ENCODE results near the gene PRDM16.

DNA sequence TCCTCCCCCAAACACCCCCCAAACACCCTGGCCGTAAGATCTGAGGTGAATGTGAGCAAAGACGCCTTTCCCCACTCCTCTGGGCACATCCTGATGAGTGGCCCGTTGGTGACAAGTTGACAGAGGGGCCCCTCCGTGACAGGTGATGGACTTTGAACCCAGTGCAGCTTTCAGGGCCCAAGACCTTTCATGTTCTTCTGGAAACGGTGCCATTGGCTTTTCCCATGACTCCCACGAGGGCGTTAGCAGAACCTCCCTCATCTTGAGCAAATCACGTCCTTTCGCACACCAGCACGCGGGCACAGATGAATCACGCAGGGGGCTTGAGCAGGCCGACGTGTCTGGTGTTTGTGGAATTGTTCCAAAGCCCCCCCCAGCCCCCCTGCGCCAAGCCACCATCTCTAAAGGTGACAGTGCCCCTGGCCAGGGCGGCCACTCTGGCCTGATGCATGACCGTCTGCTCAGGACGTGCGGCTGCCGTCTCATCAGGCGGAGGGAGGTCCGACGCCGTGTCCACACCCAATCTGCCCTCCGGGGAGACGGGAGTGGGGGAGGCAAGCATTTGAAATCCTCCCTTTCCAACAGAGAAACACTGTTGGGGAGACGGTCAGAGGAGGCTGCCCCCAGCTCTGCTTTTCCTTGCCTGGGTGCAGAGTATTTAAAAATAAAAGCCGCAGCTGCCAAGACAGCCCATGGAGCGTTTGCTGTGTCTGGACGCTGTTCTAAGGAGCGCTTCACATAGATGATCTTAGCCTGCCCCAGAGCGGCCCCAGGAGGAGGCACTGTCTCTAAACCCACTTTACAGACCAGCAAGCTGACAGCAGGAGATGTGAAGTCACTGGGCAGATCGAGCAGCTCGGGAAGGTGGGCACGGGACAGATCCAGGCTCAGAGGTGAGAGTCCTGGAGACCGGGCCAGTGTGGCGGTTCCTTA, 287.2 kb downstream of the PRDM16 start:
- TF ChIP-seq CTCF (IDR thresholded peaks at IDR 0.05) (no peak), POLR2A (IDR thresholded peaks at IDR 0.05) (no peak)
